ENCODE results near the gene PLEKHH2. TPM values are rescaled to one million over a fixed set of nuclear protein-coding genes. Genes with fewer than 3 reads are reported as not detected.

Gene PLEKHH2
- total and polyA plus RNA-seq, 2 of the 13 experiments (the other 11 are each of a cell fraction or from before 2014, with no cell fraction given) = 1.1 to 3.0 TPM

GRCh38 chr2:43762286-43762685 lies 125.2 kb downstream of the PLEKHH2 start (continued):
- TF ChIP-seq, protein P1, sequence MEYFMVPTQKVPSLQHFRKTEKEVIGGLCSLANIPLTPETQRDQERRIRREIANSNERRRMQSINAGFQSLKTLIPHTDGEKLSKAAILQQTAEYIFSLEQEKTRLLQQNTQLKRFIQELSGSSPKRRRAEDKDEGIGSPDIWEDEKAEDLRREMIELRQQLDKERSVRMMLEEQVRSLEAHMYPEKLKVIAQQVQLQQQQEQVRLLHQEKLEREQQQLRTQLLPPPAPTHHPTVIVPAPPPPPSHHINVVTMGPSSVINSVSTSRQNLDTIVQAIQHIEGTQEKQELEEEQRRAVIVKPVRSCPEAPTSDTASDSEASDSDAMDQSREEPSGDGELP (IDR thresholded peaks at IDR 0.05; ENCODE audit: borderline replicate concordance, low read depth) = no peak
- TF ChIP-seq ZNF253 (CRISPR knock-in tag; IDR thresholded peaks at IDR 0.05; ENCODE audit: borderline replicate concordance) (no peak), NCOA1 (CRISPR knock-in tag; IDR thresholded peaks at IDR 0.05) (no peak), GATAD1 (CRISPR knock-in tag; IDR thresholded peaks at IDR 0.05) (no peak), ZNF639 (CRISPR knock-in tag; conservative IDR thresholded peaks at IDR 0.05) (no peak)

DNA sequence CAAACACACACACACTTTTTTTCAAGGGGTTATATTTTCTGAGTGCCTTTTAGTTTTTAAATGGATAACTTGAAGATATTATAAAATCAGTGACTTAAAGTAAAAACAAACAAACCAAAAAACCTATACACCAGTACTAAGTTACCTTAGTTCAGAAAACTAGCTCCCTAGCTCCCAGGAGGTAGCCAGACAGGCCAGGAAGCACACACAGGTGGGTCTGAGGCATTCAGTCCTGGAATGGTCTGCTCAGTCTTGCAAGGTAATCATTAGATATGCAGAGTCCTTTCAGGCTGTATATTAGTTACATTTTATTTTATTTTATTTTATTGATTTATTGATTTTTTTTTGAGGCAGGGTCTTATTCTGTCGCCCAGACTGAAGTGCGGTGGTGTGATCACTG lies 126.0 kb downstream of the PLEKHH2 start:
- Histone ChIP-seq H3K79me2 (ENCODE audit: insufficient read depth, low read length) (no peaks in the 10 kb centered on the region), H3K4me1 (ENCODE audit: insufficient read depth, low read length) (peaks cover 18% of the 10 kb centered on the region), H2AFZ (ENCODE audit: low read length) (no peak overlapping the region), H3K9me3 (ENCODE audit: low read length) (no peaks in the 10 kb centered on the region), H4K20me1 (ENCODE audit: insufficient read depth, low read length) (no peaks in the 10 kb centered on the region), H3K4me2 (ENCODE audit: low read depth, low read length) (no peak overlapping the region), H3K9ac (ENCODE audit: insufficient read depth, low read depth, low read length) (no peak overlapping the region), H3K27ac (ENCODE audit: extremely low read length, insufficient read depth, low read length) (no peak overlapping the region), H3K36me3 (replicated peaks in 1 of 2; ENCODE audit: control insufficient read depth in 1 of 2, insufficient read depth in 2 of 2, low read length in 2 of 2) (no peaks in the 10 kb centered on the region), H3K27me3 (ENCODE audit: control insufficient read depth in 1 of 2, insufficient read depth in 2 of 2, low read length in 2 of 2) (no peaks in the 10 kb centered on the region), H3K4me3 (replicated peaks in 1 of 3; ENCODE audit: insufficient read depth in 1 of 3, low read depth in 2 of 3, low read length in 3 of 3) (no peak overlapping the region)
- no TSS peak for BruUV-seq (replicated peaks)
- intact Hi-C loops (cut with micrococcal nuclease; ENCODE audit: unreplicated experiment) = no loop called here
- CTCF ChIA-PET (ENCODE audit: low intra/inter-chr PET ratio, low total read pairs) = no interaction called here
- FAIRE-seq (no peak), ATAC-seq (no peak), DNase-seq (ENCODE audit: low spot score) (no peak)
- POLR2A ChIA-PET = no interaction called here
- TF ChIP-seq EP300 (IDR thresholded peaks at IDR 0.05; ENCODE audit: low read depth in 2 of 2, low read length in 2 of 2) (no peak), EP300 (CRISPR knock-in tag; IDR thresholded peaks at IDR 0.05; ENCODE audit: borderline replicate concordance) (no peak), KAT2B (IDR thresholded peaks at IDR 0.05; ENCODE audit: borderline replicate concordance, low read depth, low read length) (peak; percentile 68; the same call in 1 of the 2 replicates), SATB2 (CRISPR knock-in tag; IDR thresholded peaks at IDR 0.05) (no peak), KLF16 (CRISPR knock-in tag; IDR thresholded peaks at IDR 0.05) (no peak)
- TF ChIP-seq, protein P2, sequence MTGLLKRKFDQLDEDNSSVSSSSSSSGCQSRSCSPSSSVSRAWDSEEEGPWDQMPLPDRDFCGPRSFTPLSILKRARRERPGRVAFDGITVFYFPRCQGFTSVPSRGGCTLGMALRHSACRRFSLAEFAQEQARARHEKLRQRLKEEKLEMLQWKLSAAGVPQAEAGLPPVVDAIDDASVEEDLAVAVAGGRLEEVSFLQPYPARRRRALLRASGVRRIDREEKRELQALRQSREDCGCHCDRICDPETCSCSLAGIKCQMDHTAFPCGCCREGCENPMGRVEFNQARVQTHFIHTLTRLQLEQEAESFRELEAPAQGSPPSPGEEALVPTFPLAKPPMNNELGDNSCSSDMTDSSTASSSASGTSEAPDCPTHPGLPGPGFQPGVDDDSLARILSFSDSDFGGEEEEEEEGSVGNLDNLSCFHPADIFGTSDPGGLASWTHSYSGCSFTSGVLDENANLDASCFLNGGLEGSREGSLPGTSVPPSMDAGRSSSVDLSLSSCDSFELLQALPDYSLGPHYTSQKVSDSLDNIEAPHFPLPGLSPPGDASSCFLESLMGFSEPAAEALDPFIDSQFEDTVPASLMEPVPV (CRISPR knock-in tag; IDR thresholded peaks at IDR 0.05) = no peak
- TF ChIP-seq, protein P3, sequence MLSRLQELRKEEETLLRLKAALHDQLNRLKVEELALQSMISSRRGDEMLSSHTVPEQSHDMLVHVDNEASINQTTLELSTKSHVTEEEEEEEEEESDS (CRISPR knock-in tag; IDR thresholded peaks at IDR 0.05; ENCODE audit: borderline replicate concordance) = no peak
- in situ Hi-C loops (cut with HindIII; ENCODE audit: extremely low pct_ligation_motif_present, low pct_unique_long_range_greater_than_20kb) = no loop called here
- 84% methylated on average over 2 of the region's 2 CpGs for whole genome bisulfite sequencing (ENCODE audit: low lambda C conversion rate)
